Activated B cell treated with CpG ODN at 0.5 μM for 24 hours (primary cell): ENCODE results near the gene ELK4. TPM values are rescaled to one million over a fixed set of nuclear protein-coding genes. Genes with fewer than 3 reads are reported as not detected.

Experiments used
- ATAC-seq: fragments of 200-7000 bp; cut with Tn5 transposase; one replicate; pipeline ENCODE4 v1.10.0; 2021; ENCODE audit warnings: low read depth, mild to moderate bottlenecking, moderate library complexity
- CTCF ChIA-PET: fragments of 350-600 bp; sonication (Branson Sonifier 250); formaldehyde crosslinking; loops from one replicate; lab custom pipeline; 2021; ENCODE audit warnings: antibody characterized with exemption; lab: Charles Lee
- POLR2A ChIA-PET: fragments of 350-600 bp; sonication (Branson Sonifier 250); formaldehyde crosslinking; loops from one replicate; lab custom pipeline; 2021; ENCODE audit warnings: antibody characterized with exemption; lab: Charles Lee
- DNase-seq: peaks from one replicate; pipeline ENCODE4 v3.0.0; 2022
- H3K27ac Mint-ChIP-seq: one replicate; pipeline ENCODE4 v1.8.0; 2020; ENCODE audit warnings: mixed read lengths
- H3K27me3 Mint-ChIP-seq: one replicate; pipeline ENCODE4 v1.8.0; 2021; ENCODE audit warnings: mixed read lengths
- H3K36me3 Mint-ChIP-seq: one replicate; pipeline ENCODE4 v1.8.0; 2021; ENCODE audit warnings: low read depth, mixed read lengths
- H3K4me1 Mint-ChIP-seq: one replicate; pipeline ENCODE4 v1.8.0; 2021; ENCODE audit warnings: mixed read lengths
- H3K4me3 Mint-ChIP-seq: one replicate; pipeline ENCODE4 v1.8.0; 2020; ENCODE audit warnings: mild to moderate bottlenecking, mixed read lengths
- H3K9me3 Mint-ChIP-seq: one replicate; pipeline ENCODE4 v1.8.0; 2020; ENCODE audit warnings: mixed read lengths
- intact Hi-C: fragments of 100-400 bp; cut with micrococcal nuclease; formaldehyde crosslinking; loops from one replicate; pipeline ENCODE4 v1.15.1; 2024
- total RNA-seq: library from RNA; stranded (reverse); gene quantifications from 2 replicates; pipeline ENCODE4 v1.2.3, GENCODE V29; 2022
- TF ChIP-seq, protein P1 (sequence below): fragments of 200-600 bp; IDR thresholded peaks from one replicate; pipeline ENCODE4 v1.8.0; 2022; ENCODE audit warnings: antibody characterized with exemption, mild to moderate bottlenecking

ELK4 gene
- total RNA-seq, 1 donor from 2014 or later, result 141 TPM

DNA sequence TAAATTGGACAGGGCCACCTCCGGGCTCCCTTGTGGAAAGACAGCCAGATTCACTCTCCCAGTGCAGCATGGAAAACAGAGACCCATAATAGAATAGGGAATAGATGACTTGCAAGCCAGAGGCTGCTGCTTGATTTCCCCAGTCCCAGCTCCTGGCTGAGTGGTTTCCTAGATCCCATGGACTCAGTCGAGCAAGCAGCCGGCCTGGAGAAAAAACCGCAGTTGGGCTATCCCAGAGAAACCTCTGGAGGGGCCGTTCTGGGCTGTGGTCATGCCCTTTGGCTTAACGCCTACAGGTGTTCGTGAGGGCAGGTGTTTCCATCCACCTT, 61.7 kb downstream of the ELK4 start:
- ChIA-PET POLR2A (interaction anchor here (0.6 kb wide), 1 partner anchor 36 kb away, joined by 3 read pairs; no protein-coding TSS in a partner anchor), CTCF (interaction anchor here (1.0 to 1.6 kb wide), 3 partner anchors 42 to 46 kb away, joined by 3 to 5 read pairs (median 4); no protein-coding TSS in a partner anchor)
- peaks cover 6% of the 10 kb centered on the region for H3K4me1 Mint-ChIP-seq
- H3K36me3 Mint-ChIP-seq, result no peaks in the 10 kb centered on the region
- H3K9me3 Mint-ChIP-seq, result no peaks in the 10 kb centered on the region
- peak overlapping the region; percentile 41 for H3K4me3 Mint-ChIP-seq
- DNase-seq, result no peak
- H3K27ac Mint-ChIP-seq, result no peak overlapping the region
- TF ChIP-seq, protein P1, sequence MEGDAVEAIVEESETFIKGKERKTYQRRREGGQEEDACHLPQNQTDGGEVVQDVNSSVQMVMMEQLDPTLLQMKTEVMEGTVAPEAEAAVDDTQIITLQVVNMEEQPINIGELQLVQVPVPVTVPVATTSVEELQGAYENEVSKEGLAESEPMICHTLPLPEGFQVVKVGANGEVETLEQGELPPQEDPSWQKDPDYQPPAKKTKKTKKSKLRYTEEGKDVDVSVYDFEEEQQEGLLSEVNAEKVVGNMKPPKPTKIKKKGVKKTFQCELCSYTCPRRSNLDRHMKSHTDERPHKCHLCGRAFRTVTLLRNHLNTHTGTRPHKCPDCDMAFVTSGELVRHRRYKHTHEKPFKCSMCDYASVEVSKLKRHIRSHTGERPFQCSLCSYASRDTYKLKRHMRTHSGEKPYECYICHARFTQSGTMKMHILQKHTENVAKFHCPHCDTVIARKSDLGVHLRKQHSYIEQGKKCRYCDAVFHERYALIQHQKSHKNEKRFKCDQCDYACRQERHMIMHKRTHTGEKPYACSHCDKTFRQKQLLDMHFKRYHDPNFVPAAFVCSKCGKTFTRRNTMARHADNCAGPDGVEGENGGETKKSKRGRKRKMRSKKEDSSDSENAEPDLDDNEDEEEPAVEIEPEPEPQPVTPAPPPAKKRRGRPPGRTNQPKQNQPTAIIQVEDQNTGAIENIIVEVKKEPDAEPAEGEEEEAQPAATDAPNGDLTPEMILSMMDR, result no peak
- ATAC-seq, result no peak
- peaks cover 42% of the 10 kb centered on the region for H3K27me3 Mint-ChIP-seq
- intact Hi-C loops, result no loop called here

- TF ChIP-seq, protein P1, result no peak
- intact Hi-C loops, result loop anchor here (5.0 kb wide), 1 partner anchor 42 kb away; no protein-coding TSS in a partner anchor
- ATAC-seq, result no peak
- Mint-ChIP-seq H3K4me3 (peak overlapping the region; percentile 41), H3K27ac (no peak overlapping the region), H3K9me3 (no peaks in the 10 kb centered on the region), H3K27me3 (peaks cover 42% of the 10 kb centered on the region), H3K36me3 (no peaks in the 10 kb centered on the region), H3K4me1 (peaks cover 6% of the 10 kb centered on the region)
- ChIA-PET CTCF (interaction anchor here (1.0 to 1.6 kb wide), 5 partner anchors 23 to 63 kb away, joined by 3 to 4 read pairs (median 3); partner anchors contain the start of gene ELK4), POLR2A (interaction anchor here (0.6 kb wide), 1 partner anchor 36 kb away, joined by 3 read pairs; no protein-coding TSS in a partner anchor)
- DNase-seq, result no peak
Observed at GRCh38 chr1:205569411-205570172, 62.2 kb downstream of the ELK4 start.

DNA sequence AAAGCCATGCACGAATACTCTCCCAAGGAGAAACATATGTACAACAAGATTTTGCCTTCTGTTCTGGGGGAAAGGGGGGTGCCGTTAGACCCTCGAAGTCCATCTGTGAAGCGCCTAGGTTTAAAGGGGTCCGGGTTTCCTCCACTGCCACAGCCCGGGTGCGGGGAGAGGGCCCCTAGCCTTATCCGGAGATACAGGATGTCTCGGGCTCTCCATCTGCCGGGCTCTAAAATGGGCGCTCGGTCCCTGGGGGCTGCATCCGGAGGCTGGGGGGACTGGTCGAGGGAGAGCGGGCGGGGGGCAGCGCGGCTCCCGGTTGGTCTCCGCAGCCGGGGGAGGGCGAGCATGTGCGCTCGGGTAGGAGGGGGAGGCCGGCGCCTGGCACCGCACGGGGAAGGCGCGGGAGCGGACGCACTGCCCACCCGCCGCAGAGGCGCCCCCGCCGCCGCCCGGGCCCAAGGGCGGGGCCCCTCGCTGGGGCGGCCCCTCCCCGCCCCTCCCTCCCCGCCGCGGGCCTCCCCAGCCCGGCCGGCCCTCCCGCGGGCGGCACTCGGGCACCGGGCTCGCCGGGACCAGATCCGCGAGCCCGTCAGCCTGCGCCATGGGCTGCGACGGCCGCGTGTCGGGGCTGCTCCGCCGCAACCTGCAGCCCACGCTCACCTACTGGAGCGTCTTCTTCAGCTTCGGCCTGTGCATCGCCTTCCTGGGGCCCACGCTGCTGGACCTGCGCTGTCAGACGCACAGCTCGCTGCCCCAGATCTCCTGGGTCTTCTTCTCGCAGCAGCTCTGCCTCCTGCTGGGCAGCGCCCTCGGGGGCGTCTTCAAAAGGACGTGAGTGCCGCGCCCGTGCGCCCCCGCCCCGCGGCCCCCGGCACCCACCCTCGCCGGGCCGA, 63.1 kb downstream of the ELK4 start:
- peak; percentile 64 for ATAC-seq
- CTCF ChIA-PET, result interaction anchor here (1.0 to 1.6 kb wide), 4 partner anchors 24 to 64 kb away, joined by 3 to 4 read pairs (median 4); partner anchors contain the start of gene ELK4
- intact Hi-C loops, result loop anchor here (5.0 kb wide), 1 partner anchor 41 kb away; no protein-coding TSS in a partner anchor
- Mint-ChIP-seq H3K4me3 (peak overlapping the region; percentile 75), H3K4me1 (peaks cover 6% of the 10 kb centered on the region), H3K27ac (no peak overlapping the region), H3K9me3 (no peaks in the 10 kb centered on the region), H3K36me3 (no peaks in the 10 kb centered on the region), H3K27me3 (peaks cover 46% of the 10 kb centered on the region)
- DNase-seq, result peak; percentile 29
- TF ChIP-seq, protein P1, result no peak
- POLR2A ChIA-PET, result interaction anchor here (0.5 to 0.6 kb wide), 2 partner anchors 60 to 139 kb away, joined by 4 to 6 read pairs; no protein-coding TSS in a partner anchor

- CTCF ChIA-PET, result interaction anchor here (1.3 kb wide), 1 partner anchor 91 kb away, joined by 3 read pairs; no protein-coding TSS in a partner anchor
- peak overlapping the region; percentile 64 for H3K4me3 Mint-ChIP-seq
- TF ChIP-seq, protein P1, result no peak
Observed at GRCh38 chr1:205568135-205568468, 63.7 kb downstream of the ELK4 start.

More at GRCh38 chr1:205568135-205568468, 63.7 kb downstream of the ELK4 start:
- Mint-ChIP-seq H3K27me3 (peaks cover 43% of the 10 kb centered on the region), H3K27ac (no peak overlapping the region), H3K9me3 (no peaks in the 10 kb centered on the region), H3K4me1 (peaks cover 6% of the 10 kb centered on the region), H3K36me3 (no peaks in the 10 kb centered on the region)
- ATAC-seq (no peak), DNase-seq (no peak)
- POLR2A ChIA-PET, result no interaction called here
- intact Hi-C loops, result loop anchor here (5.0 kb wide), 1 partner anchor 41 kb away; no protein-coding TSS in a partner anchor
